BJ (cell line): ENCODE results near the gene BCL2L14. TPM values are rescaled to one million over a fixed set of nuclear protein-coding genes. Genes with fewer than 3 reads are reported as not detected.

Experiments used
- CTCF ChIA-PET: fragments of 350-600 bp; formaldehyde crosslinking; extraction: SDS; loops from one replicate; lab custom pipeline; 2021; ENCODE audit warnings: antibody characterized with exemption, inconsistent platforms; lab: Yijun Ruan, JAX
- POLR2A ChIA-PET: fragments of 300-600 bp; sonication (Branson Sonifier 250); formaldehyde crosslinking; extraction: SDS; loops from one replicate; lab custom pipeline; 2021; ENCODE audit warnings: antibody characterized with exemption; lab: Charles Lee
- DNase-seq: peaks from one replicate; pipeline ENCODE4 v3.0.0-alpha.2; 2011; ENCODE audit warnings: low read depth
- H3K27me3 ChIP-seq: 2 replicates; pipeline ENCODE4 v1.6.0; 2011; ENCODE audit warnings: low read length; ENCODE audit not compliant: control insufficient read depth, insufficient read depth
- H3K36me3 ChIP-seq: 2 replicates; pipeline ENCODE4 v1.5.1; 2011; ENCODE audit warnings: low read length; ENCODE audit not compliant: control insufficient read depth, insufficient read depth
- H3K4me3 ChIP-seq: 2 replicates; pipeline ENCODE4 v1.5.1; 2011; ENCODE audit warnings: low read depth, mild to moderate bottlenecking, control low read depth, low read length
- CTCF ChIP-seq: IDR thresholded peaks from 2 replicates; pipeline ENCODE4 v1.5.1; 2011; ENCODE audit warnings: low read depth, mild to moderate bottlenecking, control low read depth, inconsistent platforms, low read length, moderate library complexity; ENCODE audit not compliant: insufficient read depth
- polyA plus RNA-seq: library from polyadenylated mRNA; depleted of rRNA; stranded (reverse); fragments of >200 nt; gene quantifications from 2 replicates; pipeline ENCODE4 v1.2.3, GENCODE V29; 2011

Gene BCL2L14
- polyA plus RNA-seq, 1 experiment = not detected

GRCh38 chr12:12088761-12089160, 18.0 kb downstream of the BCL2L14 start:
- Histone ChIP-seq H3K4me3 (no peak overlapping the region), H3K36me3 (no peaks in the 10 kb centered on the region), H3K27me3 (peaks cover 3% of the 10 kb centered on the region; the same call in 1 of the 2 replicates)
- ChIA-PET POLR2A (no interaction called here), CTCF (no interaction called here)
- DNase-seq = no peak
- TF ChIP-seq CTCF = no peak

GRCh38 chr12:12091071-12091470, 20.3 kb downstream of the BCL2L14 start:
- H3K27me3 ChIP-seq = peaks cover 3% of the 10 kb centered on the region; the same call in 1 of the 2 replicates
- DNase-seq = no peak
- TF ChIP-seq CTCF = no peak
- H3K36me3 ChIP-seq = no peaks in the 10 kb centered on the region
- POLR2A ChIA-PET = no interaction called here
- CTCF ChIA-PET = interaction anchor here (0.5 to 0.9 kb wide), 3 partner anchors 9 to 213 kb away, joined by 3 read pairs; no protein-coding TSS in a partner anchor
- H3K4me3 ChIP-seq = no peak overlapping the region

GRCh38 chr12:12091977-12092663, 21.4 kb downstream of the BCL2L14 start:
- DNase-seq = no peak
- Histone ChIP-seq H3K36me3 (no peaks in the 10 kb centered on the region), H3K27me3 (peaks cover 3% of the 10 kb centered on the region; the same call in 1 of the 2 replicates), H3K4me3 (no peak overlapping the region)
- CTCF ChIA-PET = interaction anchor here (0.9 kb wide), 1 partner anchor 10 kb away, joined by 3 read pairs; no protein-coding TSS in a partner anchor
- POLR2A ChIA-PET = no interaction called here
- TF ChIP-seq CTCF = no peak

GRCh38 chr12:12094481-12094880, 23.7 kb downstream of the BCL2L14 start:
- no peak for TF ChIP-seq CTCF
- ChIA-PET CTCF (interaction anchor here (0.6 to 1.3 kb wide), 2 partner anchors 12 to 239 kb away, joined by 3 read pairs; no protein-coding TSS in a partner anchor), POLR2A (no interaction called here)
- DNase-seq = no peak
- no peak overlapping the region for H3K4me3 ChIP-seq
- H3K27me3 ChIP-seq = peaks cover 3% of the 10 kb centered on the region; the same call in 1 of the 2 replicates
- H3K36me3 ChIP-seq = no peaks in the 10 kb centered on the region

- CTCF ChIA-PET = interaction anchor here (0.6 to 2.1 kb wide), 3 partner anchors 13 to 238 kb away, joined by 3 to 6 read pairs (median 3); no protein-coding TSS in a partner anchor
- TF ChIP-seq CTCF = no peak
These were observed 24.3 kb downstream of the BCL2L14 start for GRCh38 chr12:12095021-12095420.

More at GRCh38 chr12:12095021-12095420, 24.3 kb downstream of the BCL2L14 start:
- H3K27me3 ChIP-seq = peaks cover 3% of the 10 kb centered on the region; the same call in 1 of the 2 replicates
- no peaks in the 10 kb centered on the region for H3K36me3 ChIP-seq
- POLR2A ChIA-PET = no interaction called here
- H3K4me3 ChIP-seq = no peak overlapping the region
- DNase-seq = no peak
